Ishikawa (cell line): ENCODE data around the gene LPCAT1.

Experiments used
- CEBPB ChIP-seq: IDR thresholded peaks from 2 replicates; pipeline ENCODE4 v1.6.1; 2012
- CREB1 ChIP-seq: IDR thresholded peaks from 2 replicates; pipeline ENCODE4 v1.6.1; 2012; ENCODE audit warnings: low read depth
- EP300 ChIP-seq: IDR thresholded peaks from 2 replicates; pipeline ENCODE4 v1.6.1; 2012; ENCODE audit warnings: borderline replicate concordance
- MAX ChIP-seq: IDR thresholded peaks from 2 replicates; pipeline ENCODE4 v1.6.1; 2012
- NFIC ChIP-seq: IDR thresholded peaks from 2 replicates; pipeline ENCODE4 v1.6.1; 2012
- REST ChIP-seq: IDR thresholded peaks from 2 replicates; pipeline ENCODE4 v1.6.1; 2012; ENCODE audit warnings: low read depth, mild to moderate bottlenecking
- TAF1 ChIP-seq: IDR thresholded peaks from 2 replicates; pipeline ENCODE4 v1.6.1; 2012; ENCODE audit warnings: low read depth, mild to moderate bottlenecking
- TCF12 ChIP-seq: IDR thresholded peaks from 2 replicates; pipeline ENCODE4 v1.6.1; 2012; ENCODE audit warnings: low read depth
- TEAD4 ChIP-seq: IDR thresholded peaks from 2 replicates; pipeline ENCODE4 v1.6.1; 2012
- USF1 ChIP-seq: IDR thresholded peaks from 2 replicates; pipeline ENCODE4 v1.6.1; 2012
- ZBTB7A ChIP-seq: IDR thresholded peaks from 2 replicates; pipeline ENCODE4 v1.6.1; 2012; ENCODE audit warnings: low read depth

GRCh38 chr5:1415059-1415425, 108.7 kb downstream of the LPCAT1 start:
- no peak for TF ChIP-seq REST
- no peak for TF ChIP-seq MAX
- no peak for TF ChIP-seq CEBPB
- TF ChIP-seq TAF1: no peak
- no peak for TF ChIP-seq TEAD4
- TF ChIP-seq CREB1: no peak
- TF ChIP-seq USF1: no peak
- TF ChIP-seq NFIC: no peak
- no peak for TF ChIP-seq ZBTB7A
- TF ChIP-seq EP300: no peak
- TF ChIP-seq TCF12: no peak
